Gastrocnemius medialis (tissue), 4 donors: ENCODE results near the gene IRX3. TPM values are rescaled to one million over a fixed set of nuclear protein-coding genes. Genes with fewer than 3 reads are reported as not detected.

ENCODE experiments used
- ATAC-seq, 2 donors: fragments of 150-250 bp; one replicate each; pipeline ENCODE4 v1.9.1; 2016
- DNase-seq, 2 donors: peaks; one replicate each; pipeline ENCODE4 v3.0.0-alpha.2; 2019
- H3K27ac ChIP-seq, 4 donors: fragments of 200-600 bp; sonication (generic); 1 replicate in 1 of 4; 2 replicates in 3 of 4; pipeline ENCODE4 v1.5.1; 2016 to 2018; ENCODE audit warnings: mild to moderate bottlenecking in 2 of 4, moderate library complexity in 1 of 4
- H3K27me3 ChIP-seq, 3 donors: fragments of 200-600 bp; sonication (generic) in 2 of 3; 1 replicate in 1 of 3; 2 replicates in 2 of 3; pipeline versions ENCODE4 v1.5.1 to v1.6.0; 2016 to 2019; ENCODE audit warnings: mild to moderate bottlenecking in 1 of 3, moderate library complexity in 1 of 3
- H3K36me3 ChIP-seq, 2 donors: fragments of 200-600 bp; sonication (generic) in 1 of 2; one replicate each; pipeline ENCODE4 v1.5.1; 2017 to 2018
- H3K4me1 ChIP-seq, 2 donors: fragments of 200-600 bp; sonication (generic) in 1 of 2; one replicate each; pipeline ENCODE4 v1.5.1; 2016 to 2017; ENCODE audit warnings: mild to moderate bottlenecking in 2 of 2
- H3K4me3 ChIP-seq, 4 donors: fragments of 200-600 bp; sonication (generic) in 3 of 4; 1 replicate in 1 of 4; 2 replicates in 3 of 4; pipeline ENCODE4 v1.5.1; 2016 to 2019; ENCODE audit warnings: mild to moderate bottlenecking in 2 of 4
- H3K9me3 ChIP-seq, 3 donors: fragments of 200-600 bp; sonication (generic) in 2 of 3; 1 replicate in 1 of 3; 2 replicates in 2 of 3; pipeline ENCODE4 v1.5.1; 2016 to 2019
- POLR2A ChIP-seq, 2 donors: fragments of 450-650 bp; IDR thresholded peaks; one replicate each; pipeline ENCODE4 v1.6.1; 2017; ENCODE audit warnings: antibody characterized with exemption in 2 of 2, mild to moderate bottlenecking in 2 of 2, moderate library complexity in 2 of 2
- in situ Hi-C, 4 donors: fragments of 200-750 bp; cut with MboI; loops; one replicate each; pipeline versions ENCODE4 v1.15.0 to v1.8.0; 2017; ENCODE audit warnings: low sequenced_read_pairs in 4 of 4
- intact Hi-C: fragments of 100-400 bp; cut with DNase I; formaldehyde crosslinking; loops from one replicate; pipeline ENCODE4 v1.15.1; 2023; ENCODE audit warnings: low total_unique reads
- total RNA-seq, 4 donors: library from RNA; depleted of rRNA; stranded (reverse); fragments of >200 nt; gene quantifications; one replicate each; pipeline versions ENCODE4 v1.1.0 to v1.2.3, GENCODE V29; 2016
- TF ChIP-seq, protein P1 (sequence below), 5 experiments: fragments of 450-650 bp in 3 of 5; fragments of 200-600 bp in 2 of 5; sonication (generic) in 2 of 5; IDR thresholded peaks in 4 of 5; conservative IDR thresholded peaks in 1 of 5; 1 replicate in 4 of 5; 2 replicates in 1 of 5; pipeline ENCODE4 v1.5.1; 2016 to 2019; ENCODE audit warnings: antibody characterized with exemption in 5 of 5, mild to moderate bottlenecking in 3 of 5, moderate library complexity in 3 of 5

Gene IRX3
- total RNA-seq, 4 donors from 2014 or later: 3.5 to 40.6 (median 12.0) TPM

DNA sequence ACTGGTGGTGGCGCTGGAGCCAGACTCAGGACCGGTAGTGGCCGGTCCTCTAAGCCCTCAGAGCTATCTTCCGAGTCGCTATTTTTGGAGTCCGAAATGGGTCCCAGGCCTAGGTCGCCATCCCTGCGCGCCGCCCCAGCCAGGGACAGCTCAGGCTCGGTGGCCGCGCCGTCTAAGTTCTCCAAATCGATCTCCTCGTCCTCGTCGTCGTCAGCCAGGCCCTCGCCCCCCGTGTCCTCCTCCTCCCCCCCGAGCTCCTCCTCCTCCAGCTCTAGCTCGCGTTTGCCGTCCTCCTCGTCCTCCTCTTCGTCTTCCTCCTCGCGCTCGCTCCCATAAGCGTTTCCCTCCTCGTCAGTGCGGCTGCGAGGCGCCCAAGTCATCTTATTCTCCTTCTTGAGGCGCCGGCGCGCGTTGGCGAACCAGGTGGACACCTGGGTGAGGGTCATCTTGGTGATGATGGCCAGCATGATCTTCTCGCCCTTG is 1.6 kb downstream of the IRX3 start:
- Histone ChIP-seq H3K27me3 (peaks cover 26 to 58% (median 53%) of the 10 kb centered on the region in 3 donors), H3K4me1 (peaks cover 0 to 7% of the 10 kb centered on the region in 2 donors), H3K4me3 (peak overlapping the region; percentile 61 to 94 (median 64)), H3K27ac (peak overlapping the region in 1 of 4 donors; percentile 86), H3K36me3 (no peaks in the 10 kb centered on the region), H3K9me3 (no peaks in the 10 kb centered on the region)
- ATAC-seq (no peak), DNase-seq (no peak)
- in situ Hi-C loops: loop anchor here in 2 of 4 donors (10.0 to 25.0 kb wide), 2 partner anchors 90 to 652 kb away; partner anchors contain the start of gene IRX5 (in 1 of the 2)
- TF ChIP-seq POLR2A (IDR thresholded peaks at IDR 0.05): no peak
- TF ChIP-seq, protein P1, sequence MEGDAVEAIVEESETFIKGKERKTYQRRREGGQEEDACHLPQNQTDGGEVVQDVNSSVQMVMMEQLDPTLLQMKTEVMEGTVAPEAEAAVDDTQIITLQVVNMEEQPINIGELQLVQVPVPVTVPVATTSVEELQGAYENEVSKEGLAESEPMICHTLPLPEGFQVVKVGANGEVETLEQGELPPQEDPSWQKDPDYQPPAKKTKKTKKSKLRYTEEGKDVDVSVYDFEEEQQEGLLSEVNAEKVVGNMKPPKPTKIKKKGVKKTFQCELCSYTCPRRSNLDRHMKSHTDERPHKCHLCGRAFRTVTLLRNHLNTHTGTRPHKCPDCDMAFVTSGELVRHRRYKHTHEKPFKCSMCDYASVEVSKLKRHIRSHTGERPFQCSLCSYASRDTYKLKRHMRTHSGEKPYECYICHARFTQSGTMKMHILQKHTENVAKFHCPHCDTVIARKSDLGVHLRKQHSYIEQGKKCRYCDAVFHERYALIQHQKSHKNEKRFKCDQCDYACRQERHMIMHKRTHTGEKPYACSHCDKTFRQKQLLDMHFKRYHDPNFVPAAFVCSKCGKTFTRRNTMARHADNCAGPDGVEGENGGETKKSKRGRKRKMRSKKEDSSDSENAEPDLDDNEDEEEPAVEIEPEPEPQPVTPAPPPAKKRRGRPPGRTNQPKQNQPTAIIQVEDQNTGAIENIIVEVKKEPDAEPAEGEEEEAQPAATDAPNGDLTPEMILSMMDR (IDR thresholded peaks at IDR 0.05 in 4 of 5, conservative IDR thresholded peaks at IDR 0.05 in 1 of 5): no peak
- intact Hi-C loops: loop anchor here (5.0 to 10.0 kb wide), 2 partner anchors 393 to 510 kb away; no protein-coding TSS in a partner anchor

DNA sequence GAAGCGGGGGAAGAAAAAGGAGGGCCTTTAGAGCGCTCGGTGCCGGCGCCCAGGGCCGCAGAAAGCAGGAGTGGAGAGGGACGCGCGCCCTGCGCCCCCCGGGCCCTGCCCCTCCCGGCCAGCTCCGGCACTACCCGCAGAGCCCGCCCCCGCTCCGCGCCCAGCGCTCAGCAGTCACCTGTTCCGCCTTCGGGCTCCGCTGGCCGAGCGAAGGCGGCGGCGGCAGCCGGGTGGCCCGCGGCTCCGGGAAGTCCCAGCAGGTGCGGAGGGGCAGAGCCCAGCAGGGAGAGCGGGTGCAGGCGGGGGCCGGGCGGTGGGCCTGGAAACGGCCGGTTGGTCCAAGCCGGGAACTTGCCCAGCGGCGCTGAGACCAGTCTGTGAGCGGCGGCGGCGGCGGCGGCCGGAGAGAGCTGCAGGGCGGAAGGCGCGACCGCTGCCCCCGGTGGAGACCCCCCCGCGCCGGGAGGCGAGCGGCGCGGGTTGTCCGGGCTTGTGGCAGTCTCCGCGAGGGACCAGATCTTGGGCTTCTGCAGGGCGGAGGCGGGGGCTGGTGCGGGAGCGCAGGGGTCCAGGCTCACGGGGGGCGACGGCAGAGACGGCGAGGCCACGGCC is 2.2 kb downstream of the IRX3 start:
- no peak for ATAC-seq

DNA sequence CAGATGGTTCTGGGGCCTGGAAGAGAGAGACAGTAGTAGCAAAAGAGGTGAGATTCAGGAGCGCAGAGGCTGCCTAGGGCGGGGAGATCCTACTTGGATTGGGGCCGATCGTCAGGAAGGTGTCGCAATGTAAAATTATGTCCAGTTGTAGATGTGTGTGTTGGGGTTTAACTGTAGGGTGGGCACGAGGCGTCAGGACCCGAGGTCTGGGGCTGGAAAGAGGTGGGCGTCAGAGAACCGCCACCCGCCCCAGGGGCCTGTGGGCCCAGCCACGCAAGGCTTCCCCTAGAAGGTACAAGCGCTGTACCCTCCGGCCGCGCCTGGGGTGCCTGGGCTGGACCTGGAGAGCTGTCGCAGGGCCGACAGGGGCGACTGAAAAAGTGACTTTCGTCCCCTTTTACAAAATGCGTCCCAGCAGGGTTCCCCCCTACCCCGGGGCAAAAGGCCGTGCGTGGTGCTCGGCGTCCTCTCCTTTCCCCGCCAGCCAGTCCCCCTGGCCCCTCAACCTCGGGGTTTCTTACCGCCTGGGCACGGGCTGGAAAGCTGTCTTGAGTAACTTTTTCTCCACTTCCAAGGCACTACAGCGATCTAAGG is 2.8 kb downstream of the IRX3 start:
- H3K36me3 ChIP-seq: no peaks in the 10 kb centered on the region
- H3K27me3 ChIP-seq: peaks cover 25 to 54% (median 44%) of the 10 kb centered on the region in 3 donors
- H3K4me3 ChIP-seq: peak overlapping the region; percentile 61 to 94 (median 64)
- no peak for DNase-seq
- in situ Hi-C loops: loop anchor here in 2 of 4 donors (10.0 to 25.0 kb wide), 2 partner anchors 89 to 653 kb away; partner anchors contain the start of gene IRX5 (in 1 of the 2)
- intact Hi-C loops: loop anchor here (10.0 kb wide), 1 partner anchor 509 kb away; no protein-coding TSS in a partner anchor
- TF ChIP-seq, protein P1 (IDR thresholded peaks at IDR 0.05 in 4 of 5, conservative IDR thresholded peaks at IDR 0.05 in 1 of 5): no peak
- no peak for TF ChIP-seq POLR2A (IDR thresholded peaks at IDR 0.05)
- H3K4me1 ChIP-seq: peaks cover 0 to 7% of the 10 kb centered on the region in 2 donors
- no peaks in the 10 kb centered on the region for H3K9me3 ChIP-seq
- no peak for ATAC-seq
- H3K27ac ChIP-seq: peak overlapping the region in 1 of 4 donors; percentile 86

More for the DNA sequence above, 2.2 kb downstream of the IRX3 start:
- TF ChIP-seq, protein P1 (IDR thresholded peaks at IDR 0.05 in 4 of 5, conservative IDR thresholded peaks at IDR 0.05 in 1 of 5): no peak
- no peak for TF ChIP-seq POLR2A (IDR thresholded peaks at IDR 0.05)
- Histone ChIP-seq H3K4me3 (peak overlapping the region; percentile 61 to 94 (median 64)), H3K9me3 (no peaks in the 10 kb centered on the region), H3K4me1 (peaks cover 0 to 7% of the 10 kb centered on the region in 2 donors), H3K27ac (peak overlapping the region in 1 of 4 donors; percentile 86), H3K36me3 (no peaks in the 10 kb centered on the region), H3K27me3 (peaks cover 25 to 58% (median 50%) of the 10 kb centered on the region in 3 donors)
- in situ Hi-C loops: loop anchor here in 2 of 4 donors (10.0 to 25.0 kb wide), 2 partner anchors 90 to 653 kb away; partner anchors contain the start of gene IRX5 (in 1 of the 2)
- intact Hi-C loops: loop anchor here (10.0 kb wide), 1 partner anchor 510 kb away; no protein-coding TSS in a partner anchor
- DNase-seq: no peak

DNA sequence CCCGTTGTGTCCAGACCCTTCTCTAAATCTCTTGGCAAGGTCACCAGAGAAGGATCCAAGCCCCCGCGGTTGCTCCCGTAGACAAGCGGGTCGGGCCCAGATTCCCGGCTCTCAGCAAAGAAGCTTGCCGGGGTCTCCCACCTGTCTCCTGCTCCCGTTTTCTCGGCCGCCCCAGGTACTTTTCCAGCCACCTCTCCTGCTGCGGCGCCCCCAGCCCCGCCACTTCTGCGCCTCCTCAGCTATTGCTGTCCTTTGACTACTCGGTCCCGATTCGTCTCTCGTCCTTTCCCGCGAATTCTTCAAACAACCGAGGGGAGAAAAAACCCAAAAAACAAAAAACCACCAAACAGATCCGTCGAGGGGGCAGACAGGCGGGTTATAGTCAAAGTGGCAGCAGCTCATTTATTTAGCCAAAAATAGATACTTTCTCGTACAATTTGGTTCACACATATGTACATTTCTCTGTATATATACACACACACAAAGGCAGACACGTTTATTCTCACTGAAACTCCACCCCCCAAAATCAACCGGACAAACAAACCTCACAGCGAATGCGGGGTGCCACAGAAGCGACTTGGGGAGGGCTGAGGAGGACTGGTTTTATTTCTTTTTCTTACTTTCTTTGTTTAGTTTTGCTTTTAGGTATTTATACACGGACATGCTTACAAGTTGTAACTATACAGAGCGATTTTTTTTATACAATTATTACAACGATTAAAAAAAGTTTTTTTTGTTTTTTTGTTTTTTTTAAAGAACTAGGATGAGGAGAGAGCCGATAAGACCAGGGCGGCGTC is 3.5 kb downstream of the IRX3 start:
- H3K27me3 ChIP-seq: peaks cover 22 to 47% (median 41%) of the 10 kb centered on the region in 3 donors
- ATAC-seq (no peak), DNase-seq (no peak)

More for the DNA sequence above, 3.5 kb downstream of the IRX3 start:
- Histone ChIP-seq H3K9me3 (no peaks in the 10 kb centered on the region), H3K36me3 (no peaks in the 10 kb centered on the region), H3K4me1 (peaks cover 0 to 7% of the 10 kb centered on the region in 2 donors), H3K27ac (no peak overlapping the region), H3K4me3 (peak overlapping the region in 1 of 4 donors; percentile 61)
- intact Hi-C loops (loop anchor here (10.0 kb wide), 1 partner anchor 508 kb away; no protein-coding TSS in a partner anchor), in situ Hi-C loops (loop anchor here in 2 of 4 donors (10.0 to 25.0 kb wide), 2 partner anchors 88 to 654 kb away; partner anchors contain the start of gene IRX5 (in 1 of the 2))
- TF ChIP-seq, protein P1 (IDR thresholded peaks at IDR 0.05 in 4 of 5, conservative IDR thresholded peaks at IDR 0.05 in 1 of 5): no peak
- TF ChIP-seq POLR2A (IDR thresholded peaks at IDR 0.05): no peak
